ENCODE results near the gene TTLL12.

TTLL12 gene

GRCh38 chr22:43206509-43207161 is 19.7 kb upstream of the TTLL12 start:
- no CpG with 5 or more reads among the region's 23 CpGs for WGBS (ENCODE audit: insufficient coverage, insufficient read length)
- Histone ChIP-seq H3K4me3 (ENCODE audit: low read length) (no peak overlapping the region), H3K27ac (ENCODE audit: low read length) (no peak overlapping the region), H3K36me3 (ENCODE audit: control insufficient read depth, insufficient read depth, low read length) (no peaks in the 10 kb centered on the region), H3K9me3 (ENCODE audit: control insufficient read depth, insufficient read depth, low read length) (no peaks in the 10 kb centered on the region), H3K27me3 (ENCODE audit: control insufficient read depth, insufficient read depth, low read length) (no peaks in the 10 kb centered on the region), H3K4me1 (ENCODE audit: control insufficient read depth, insufficient read depth, low read length) (peaks cover 5% of the 10 kb centered on the region; the same call in 1 of the 2 replicates)
- no peak for DNase-seq (ENCODE audit: low read depth, low spot score)

GRCh38 chr22:43205748-43206508 is 19.0 kb upstream of the TTLL12 start:
- WGBS (ENCODE audit: insufficient coverage, insufficient read length): 100% methylated on average over 2 of the region's 5 CpGs
- Histone ChIP-seq H3K9me3 (ENCODE audit: control insufficient read depth, insufficient read depth, low read length) (no peaks in the 10 kb centered on the region), H3K27me3 (ENCODE audit: control insufficient read depth, insufficient read depth, low read length) (no peaks in the 10 kb centered on the region), H3K27ac (ENCODE audit: low read length) (no peak overlapping the region), H3K4me3 (ENCODE audit: low read length) (no peak overlapping the region), H3K4me1 (ENCODE audit: control insufficient read depth, insufficient read depth, low read length) (peaks cover 5% of the 10 kb centered on the region; the same call in 1 of the 2 replicates), H3K36me3 (ENCODE audit: control insufficient read depth, insufficient read depth, low read length) (no peaks in the 10 kb centered on the region)
- DNase-seq (ENCODE audit: low read depth, low spot score): no peak

DNA sequence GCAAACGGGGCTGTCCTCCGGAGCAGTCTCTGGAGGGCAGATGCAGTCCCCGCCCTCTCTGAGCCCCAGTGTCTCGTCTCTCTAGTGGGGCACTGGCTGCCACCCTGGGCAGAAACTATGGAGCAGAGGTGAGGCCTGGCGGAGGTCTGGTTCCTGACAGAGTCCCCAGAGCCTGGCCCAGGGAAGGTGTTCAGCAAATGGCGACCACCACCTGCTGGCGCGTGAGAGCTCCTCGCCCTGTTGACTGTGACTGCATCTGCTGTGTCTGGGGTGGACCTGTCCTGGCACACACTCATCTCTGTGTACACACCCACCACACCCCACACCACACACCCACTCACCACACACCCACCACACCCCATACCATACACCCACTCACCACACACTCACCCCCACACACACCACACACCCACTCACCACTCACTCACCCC is 18.3 kb upstream of the TTLL12 start:
- H3K4me3 ChIP-seq (ENCODE audit: low read length): no peak overlapping the region

GRCh38 chr22:43203471-43203981 is 16.6 kb upstream of the TTLL12 start:
- no peaks in the 10 kb centered on the region for H3K27me3 ChIP-seq (ENCODE audit: control insufficient read depth, insufficient read depth, low read length)
- H3K4me3 ChIP-seq (ENCODE audit: low read length): no peak overlapping the region

More for the DNA sequence above, 18.3 kb upstream of the TTLL12 start:
- H3K36me3 ChIP-seq (ENCODE audit: control insufficient read depth, insufficient read depth, low read length): no peaks in the 10 kb centered on the region
- H3K27ac ChIP-seq (ENCODE audit: low read length): no peak overlapping the region
- peaks cover 5% of the 10 kb centered on the region; the same call in 1 of the 2 replicates for H3K4me1 ChIP-seq (ENCODE audit: control insufficient read depth, insufficient read depth, low read length)
- H3K27me3 ChIP-seq (ENCODE audit: control insufficient read depth, insufficient read depth, low read length): no peaks in the 10 kb centered on the region
- no peaks in the 10 kb centered on the region for H3K9me3 ChIP-seq (ENCODE audit: control insufficient read depth, insufficient read depth, low read length)
- DNase-seq (ENCODE audit: low read depth, low spot score): no peak
- WGBS (ENCODE audit: insufficient coverage, insufficient read length): no CpG with 5 or more reads among the region's 9 CpGs

DNA sequence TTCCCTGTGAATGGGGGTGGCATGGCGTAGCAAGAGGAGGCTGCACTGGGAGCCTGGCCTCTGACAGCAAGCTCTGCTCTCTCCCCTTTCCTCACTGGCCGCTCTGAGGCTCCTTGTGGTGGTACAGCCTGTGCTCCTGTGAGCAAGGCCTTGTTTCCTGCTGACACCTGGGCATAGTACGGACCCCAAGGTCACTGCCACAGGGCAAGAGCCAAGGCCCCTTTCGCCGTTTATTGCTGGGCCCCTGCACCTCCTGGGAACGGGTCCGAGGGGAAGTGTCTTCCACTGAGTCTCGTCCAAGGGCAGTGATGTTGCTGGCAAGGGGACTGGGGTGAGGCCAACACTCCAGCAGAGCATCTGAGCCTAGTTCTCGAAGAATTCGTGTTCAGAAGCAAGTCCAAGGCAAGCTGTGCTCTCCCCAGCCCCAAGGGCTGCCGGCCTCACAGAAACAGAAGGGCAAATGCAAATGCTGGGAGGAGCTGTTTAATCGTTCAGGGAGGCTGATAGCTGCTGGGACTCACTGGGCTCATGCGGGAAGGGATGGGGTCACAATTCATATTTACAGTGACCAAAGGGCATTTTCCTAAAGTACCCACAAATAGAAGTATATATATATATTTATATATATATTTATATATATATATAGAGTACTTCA is 15.9 kb upstream of the TTLL12 start:
- Histone ChIP-seq H3K4me1 (ENCODE audit: control insufficient read depth, insufficient read depth, low read length) (peaks cover 7% of the 10 kb centered on the region; the same call in 1 of the 2 replicates), H3K27me3 (ENCODE audit: control insufficient read depth, insufficient read depth, low read length) (no peaks in the 10 kb centered on the region), H3K4me3 (ENCODE audit: low read length) (no peak overlapping the region), H3K27ac (ENCODE audit: low read length) (no peak overlapping the region), H3K9me3 (ENCODE audit: control insufficient read depth, insufficient read depth, low read length) (no peaks in the 10 kb centered on the region), H3K36me3 (ENCODE audit: control insufficient read depth, insufficient read depth, low read length) (no peaks in the 10 kb centered on the region)
- DNase-seq (ENCODE audit: low read depth, low spot score): no peak
- WGBS (ENCODE audit: insufficient coverage, insufficient read length): no CpG with 5 or more reads among the region's 13 CpGs

More at GRCh38 chr22:43203471-43203981, 16.6 kb upstream of the TTLL12 start:
- H3K27ac ChIP-seq (ENCODE audit: low read length): no peak overlapping the region
- no CpG with 5 or more reads among the region's 20 CpGs for WGBS (ENCODE audit: insufficient coverage, insufficient read length)
- H3K36me3 ChIP-seq (ENCODE audit: control insufficient read depth, insufficient read depth, low read length): no peaks in the 10 kb centered on the region
- peaks cover 7% of the 10 kb centered on the region; the same call in 1 of the 2 replicates for H3K4me1 ChIP-seq (ENCODE audit: control insufficient read depth, insufficient read depth, low read length)
- DNase-seq (ENCODE audit: low read depth, low spot score): peak; percentile 55
- H3K9me3 ChIP-seq (ENCODE audit: control insufficient read depth, insufficient read depth, low read length): no peaks in the 10 kb centered on the region

- Histone ChIP-seq H3K4me3 (ENCODE audit: low read length) (no peak overlapping the region), H3K27me3 (ENCODE audit: control insufficient read depth, insufficient read depth, low read length) (no peaks in the 10 kb centered on the region), H3K9me3 (ENCODE audit: control insufficient read depth, insufficient read depth, low read length) (no peaks in the 10 kb centered on the region), H3K36me3 (ENCODE audit: control insufficient read depth, insufficient read depth, low read length) (no peaks in the 10 kb centered on the region), H3K4me1 (ENCODE audit: control insufficient read depth, insufficient read depth, low read length) (peaks cover 7% of the 10 kb centered on the region; the same call in 1 of the 2 replicates), H3K27ac (ENCODE audit: low read length) (no peak overlapping the region)
- no peak for DNase-seq (ENCODE audit: low read depth, low spot score)
- WGBS (ENCODE audit: insufficient coverage, insufficient read length): no CpG with 5 or more reads among the region's 10 CpGs
Observed at GRCh38 chr22:43202326-43202725, 15.4 kb upstream of the TTLL12 start.

GRCh38 chr22:43201486-43202219 is 14.7 kb upstream of the TTLL12 start:
- no peak for DNase-seq (ENCODE audit: low read depth, low spot score)
- no peak overlapping the region for H3K4me3 ChIP-seq (ENCODE audit: low read length)
- peaks cover 7% of the 10 kb centered on the region; the same call in 1 of the 2 replicates for H3K4me1 ChIP-seq (ENCODE audit: control insufficient read depth, insufficient read depth, low read length)
- H3K9me3 ChIP-seq (ENCODE audit: control insufficient read depth, insufficient read depth, low read length): no peaks in the 10 kb centered on the region
- H3K27ac ChIP-seq (ENCODE audit: low read length): no peak overlapping the region
- no peaks in the 10 kb centered on the region for H3K36me3 ChIP-seq (ENCODE audit: control insufficient read depth, insufficient read depth, low read length)
- no CpG with 5 or more reads among the region's 26 CpGs for WGBS (ENCODE audit: insufficient coverage, insufficient read length)
- H3K27me3 ChIP-seq (ENCODE audit: control insufficient read depth, insufficient read depth, low read length): no peaks in the 10 kb centered on the region

DNA sequence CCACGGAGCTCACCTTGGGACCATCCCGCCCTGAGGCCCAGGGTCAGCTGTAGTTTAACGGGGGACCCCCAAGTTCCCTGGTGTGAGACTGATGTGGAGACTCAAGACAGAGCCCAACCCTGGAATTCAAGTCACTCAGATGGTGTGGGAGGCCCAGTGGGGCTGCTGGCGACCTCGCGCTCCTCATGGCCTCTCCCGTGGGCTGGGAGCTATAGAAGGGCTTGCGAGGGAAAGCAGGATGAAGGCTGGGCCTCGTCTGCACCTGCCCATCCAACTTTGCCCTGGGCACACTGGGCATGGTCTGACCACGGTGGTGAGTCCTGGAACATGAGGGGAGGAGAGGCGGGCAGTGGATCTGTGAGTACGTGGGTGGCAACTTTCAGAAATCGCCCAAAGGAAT is 13.6 kb upstream of the TTLL12 start:
- H3K36me3 ChIP-seq (ENCODE audit: control insufficient read depth, insufficient read depth, low read length): no peaks in the 10 kb centered on the region
- no peaks in the 10 kb centered on the region for H3K9me3 ChIP-seq (ENCODE audit: control insufficient read depth, insufficient read depth, low read length)
- H3K4me1 ChIP-seq (ENCODE audit: control insufficient read depth, insufficient read depth, low read length): peaks cover 7% of the 10 kb centered on the region; the same call in 1 of the 2 replicates
- H3K27me3 ChIP-seq (ENCODE audit: control insufficient read depth, insufficient read depth, low read length): no peaks in the 10 kb centered on the region
- no peak overlapping the region for H3K27ac ChIP-seq (ENCODE audit: low read length)
- no peak for DNase-seq (ENCODE audit: low read depth, low spot score)
- H3K4me3 ChIP-seq (ENCODE audit: low read length): no peak overlapping the region
- no CpG with 5 or more reads among the region's 13 CpGs for WGBS (ENCODE audit: insufficient coverage, insufficient read length)

- H3K36me3 ChIP-seq (ENCODE audit: control insufficient read depth, insufficient read depth, low read length): no peaks in the 10 kb centered on the region
- H3K9me3 ChIP-seq (ENCODE audit: control insufficient read depth, insufficient read depth, low read length): no peaks in the 10 kb centered on the region
- H3K27me3 ChIP-seq (ENCODE audit: control insufficient read depth, insufficient read depth, low read length): no peaks in the 10 kb centered on the region
- H3K4me3 ChIP-seq (ENCODE audit: low read length): no peak overlapping the region
- DNase-seq (ENCODE audit: low read depth, low spot score): no peak
- H3K27ac ChIP-seq (ENCODE audit: low read length): no peak overlapping the region
- peaks cover 7% of the 10 kb centered on the region; the same call in 1 of the 2 replicates for H3K4me1 ChIP-seq (ENCODE audit: control insufficient read depth, insufficient read depth, low read length)
- no CpG with 5 or more reads among the region's 17 CpGs for WGBS (ENCODE audit: insufficient coverage, insufficient read length)
Observed at GRCh38 chr22:43200031-43200430, 13.1 kb upstream of the TTLL12 start.

- no peak for DNase-seq (ENCODE audit: low read depth, low spot score)
- peaks cover 7% of the 10 kb centered on the region; the same call in 1 of the 2 replicates for H3K4me1 ChIP-seq (ENCODE audit: control insufficient read depth, insufficient read depth, low read length)
- no peaks in the 10 kb centered on the region for H3K36me3 ChIP-seq (ENCODE audit: control insufficient read depth, insufficient read depth, low read length)
- H3K27me3 ChIP-seq (ENCODE audit: control insufficient read depth, insufficient read depth, low read length): no peaks in the 10 kb centered on the region
- no peaks in the 10 kb centered on the region for H3K9me3 ChIP-seq (ENCODE audit: control insufficient read depth, insufficient read depth, low read length)
- WGBS (ENCODE audit: insufficient coverage, insufficient read length): no CpG with 5 or more reads among the region's 11 CpGs
- no peak overlapping the region for H3K27ac ChIP-seq (ENCODE audit: low read length)
- no peak overlapping the region for H3K4me3 ChIP-seq (ENCODE audit: low read length)
Observed at GRCh38 chr22:43199541-43199940, 12.6 kb upstream of the TTLL12 start.
